GM12801 (cell line): Measurements from ENCODE around the gene SLC7A1.

ENCODE experiments used
- TF ChIP-seq, protein P1 (sequence below): IDR thresholded peaks from one replicate; pipeline ENCODE4 v1.5.1; 2011; ENCODE audit warnings: control low read depth; ENCODE audit not compliant: insufficient read length; ENCODE audit errors: extremely low read depth

The SLC7A1 gene

DNA sequence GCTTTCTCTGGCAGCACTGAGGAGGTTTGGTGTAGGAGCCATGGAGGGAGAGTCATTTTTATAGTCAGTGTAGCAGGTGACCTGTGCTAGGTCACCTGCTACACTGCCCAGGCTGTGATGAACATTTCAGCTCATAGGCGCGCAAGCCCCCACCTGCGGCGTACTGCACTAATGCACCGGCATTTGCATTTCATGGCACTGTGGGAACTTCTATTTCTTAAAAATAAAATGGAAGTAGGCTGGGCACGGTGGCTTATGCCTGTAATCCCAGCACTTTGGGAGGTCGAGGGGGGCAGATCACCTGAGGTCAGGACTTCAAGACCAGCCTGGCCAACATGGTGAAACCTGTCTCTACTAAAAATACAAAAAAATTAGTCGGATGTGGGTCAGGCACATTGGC lies 101.0 kb downstream of the SLC7A1 start:
- TF ChIP-seq, protein P1, sequence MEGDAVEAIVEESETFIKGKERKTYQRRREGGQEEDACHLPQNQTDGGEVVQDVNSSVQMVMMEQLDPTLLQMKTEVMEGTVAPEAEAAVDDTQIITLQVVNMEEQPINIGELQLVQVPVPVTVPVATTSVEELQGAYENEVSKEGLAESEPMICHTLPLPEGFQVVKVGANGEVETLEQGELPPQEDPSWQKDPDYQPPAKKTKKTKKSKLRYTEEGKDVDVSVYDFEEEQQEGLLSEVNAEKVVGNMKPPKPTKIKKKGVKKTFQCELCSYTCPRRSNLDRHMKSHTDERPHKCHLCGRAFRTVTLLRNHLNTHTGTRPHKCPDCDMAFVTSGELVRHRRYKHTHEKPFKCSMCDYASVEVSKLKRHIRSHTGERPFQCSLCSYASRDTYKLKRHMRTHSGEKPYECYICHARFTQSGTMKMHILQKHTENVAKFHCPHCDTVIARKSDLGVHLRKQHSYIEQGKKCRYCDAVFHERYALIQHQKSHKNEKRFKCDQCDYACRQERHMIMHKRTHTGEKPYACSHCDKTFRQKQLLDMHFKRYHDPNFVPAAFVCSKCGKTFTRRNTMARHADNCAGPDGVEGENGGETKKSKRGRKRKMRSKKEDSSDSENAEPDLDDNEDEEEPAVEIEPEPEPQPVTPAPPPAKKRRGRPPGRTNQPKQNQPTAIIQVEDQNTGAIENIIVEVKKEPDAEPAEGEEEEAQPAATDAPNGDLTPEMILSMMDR = no peak

DNA sequence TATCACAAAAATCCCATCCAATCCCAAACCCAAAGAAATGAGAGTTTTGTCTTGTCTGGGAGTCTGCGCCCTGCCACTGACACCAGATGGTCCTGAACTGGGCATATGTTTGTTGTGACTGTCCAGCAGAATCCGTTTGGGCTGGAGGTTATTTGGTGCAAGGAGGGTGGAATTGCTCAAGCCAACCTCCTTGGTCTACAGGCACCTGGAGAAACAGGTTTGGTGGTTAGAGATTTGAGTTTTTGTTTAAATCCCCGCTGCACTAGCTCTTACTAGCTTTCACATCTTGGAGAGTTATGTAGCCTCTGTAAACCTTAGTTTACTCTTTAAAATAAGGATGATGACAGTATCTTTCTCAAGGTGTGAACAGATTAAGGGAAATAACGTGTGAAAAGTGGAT lies 101.7 kb downstream of the SLC7A1 start:
- TF ChIP-seq, protein P1 = no peak

DNA sequence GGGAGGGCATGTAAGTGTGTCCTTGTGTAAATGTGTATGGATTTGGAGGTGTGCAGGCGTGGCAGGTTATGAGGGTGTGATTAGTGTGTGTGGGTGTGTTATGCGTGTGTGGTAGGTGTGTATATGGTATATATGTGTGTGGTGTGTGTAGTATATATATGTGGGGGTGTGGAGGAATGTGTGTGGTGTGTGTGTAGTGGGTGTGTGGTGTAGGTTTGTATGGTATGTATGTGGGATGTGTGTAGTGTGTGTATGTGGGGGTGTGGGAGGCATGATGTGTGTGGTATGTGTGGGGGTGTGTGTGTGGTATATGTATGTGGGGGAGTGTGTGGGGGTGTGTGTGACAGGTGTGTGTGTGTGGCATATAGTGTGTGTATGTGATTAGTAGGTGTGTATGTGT lies 104.2 kb downstream of the SLC7A1 start:
- TF ChIP-seq, protein P1 = no peak

DNA sequence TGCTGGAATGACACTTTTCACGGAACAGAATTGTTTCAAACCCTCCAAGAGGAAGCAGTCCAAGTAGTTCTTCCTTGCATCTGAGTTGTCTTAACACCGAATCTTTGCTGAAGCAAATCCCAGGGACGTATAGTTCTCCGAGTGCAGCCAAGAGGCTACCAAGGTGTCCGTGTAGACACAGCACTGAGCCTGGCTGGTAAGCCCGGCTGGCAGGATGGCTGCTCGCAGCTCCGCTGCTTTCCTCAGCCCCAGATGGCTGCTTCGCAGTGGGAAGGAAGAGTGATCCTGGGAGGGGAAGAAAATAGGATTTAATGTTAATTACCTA lies 105.0 kb downstream of the SLC7A1 start:
- TF ChIP-seq, protein P1 = no peak

DNA sequence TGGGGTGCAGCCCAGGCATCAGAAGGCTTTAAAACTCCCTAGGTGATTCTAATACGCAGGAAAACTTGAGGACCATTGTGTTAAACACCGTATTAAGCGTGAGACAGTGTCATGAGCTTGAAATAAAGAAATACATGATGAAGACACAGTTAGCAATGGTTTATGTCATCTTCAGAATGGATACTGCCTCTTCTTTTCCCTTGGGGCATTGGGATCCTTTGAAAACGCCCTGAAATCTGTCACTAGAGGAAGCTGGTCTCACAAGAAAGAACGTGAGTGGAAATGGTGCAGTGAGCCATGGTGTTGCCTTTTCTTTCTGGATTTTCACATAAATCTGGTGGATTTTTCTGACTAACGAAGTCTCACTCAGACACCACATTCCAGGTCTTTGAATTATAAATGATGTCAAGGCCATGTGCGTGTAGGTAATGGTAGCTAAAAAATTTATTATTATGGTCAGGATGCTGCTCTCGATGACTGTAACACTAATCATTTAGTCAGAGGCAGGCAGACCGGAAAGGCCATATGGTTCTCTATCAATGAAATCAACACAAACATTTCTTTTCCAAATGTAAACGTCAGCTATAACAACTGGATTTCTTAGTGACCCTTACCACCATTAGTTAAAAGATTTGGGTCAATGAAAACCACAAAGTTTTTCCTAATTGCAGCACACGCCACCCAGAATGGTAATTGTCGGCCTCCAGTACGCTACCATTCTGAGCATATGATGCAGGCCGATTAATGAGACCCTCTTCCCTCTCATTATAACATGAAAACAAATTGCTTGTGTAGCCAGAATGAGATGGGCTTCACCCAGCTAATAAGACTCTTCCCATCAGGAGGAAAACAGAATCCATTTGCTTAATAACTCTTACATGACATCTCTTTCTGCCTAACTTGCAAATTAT lies 105.6 kb downstream of the SLC7A1 start:
- TF ChIP-seq, protein P1 = no peak

DNA sequence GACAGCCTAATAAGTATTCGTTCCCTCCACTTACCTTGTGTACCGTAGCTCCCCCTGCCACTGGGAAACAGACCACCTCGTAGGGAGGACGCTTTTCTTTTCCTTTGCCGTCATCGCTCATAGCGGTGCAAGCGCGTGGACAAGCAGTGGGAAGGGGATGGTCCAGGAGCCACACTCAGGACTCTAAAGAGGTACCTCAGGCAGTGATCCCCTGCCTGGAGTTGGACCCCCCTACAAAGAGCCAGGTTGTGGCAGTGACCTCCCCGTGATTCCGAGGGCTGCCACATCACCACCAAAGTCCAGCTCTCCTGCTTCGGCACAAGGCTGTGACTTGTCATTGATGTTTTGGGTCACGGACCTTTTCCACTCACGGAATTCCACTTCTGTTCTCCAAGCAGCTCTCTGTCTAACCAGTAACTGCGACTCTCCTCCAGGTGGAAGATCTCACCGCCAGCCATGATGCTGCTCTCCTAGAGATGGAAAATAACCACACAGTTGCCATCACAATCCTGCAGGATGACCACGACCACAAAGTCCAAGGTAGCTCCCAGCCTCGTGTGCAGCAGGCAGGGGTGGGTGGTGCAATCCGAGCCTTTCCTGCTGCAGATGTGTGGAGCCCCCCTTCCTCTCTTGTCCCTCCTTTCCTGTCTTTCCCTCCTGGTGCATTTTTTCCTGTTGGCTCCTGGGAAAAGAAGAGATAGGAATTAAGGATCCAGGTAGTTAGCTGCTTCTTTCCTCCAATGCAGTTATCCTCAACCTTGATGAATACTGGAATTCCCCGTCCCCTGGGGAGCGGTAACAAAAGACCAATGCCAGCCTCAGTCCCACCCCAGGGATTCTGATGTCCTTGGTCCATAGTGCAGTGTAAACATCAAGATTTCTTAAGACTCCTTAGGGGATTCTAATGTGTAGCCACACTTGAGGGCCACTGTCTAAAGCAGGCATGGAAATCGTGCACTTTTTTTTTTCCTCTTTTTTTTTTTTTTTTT lies 107.7 kb downstream of the SLC7A1 start:
- TF ChIP-seq, protein P1 = no peak

DNA sequence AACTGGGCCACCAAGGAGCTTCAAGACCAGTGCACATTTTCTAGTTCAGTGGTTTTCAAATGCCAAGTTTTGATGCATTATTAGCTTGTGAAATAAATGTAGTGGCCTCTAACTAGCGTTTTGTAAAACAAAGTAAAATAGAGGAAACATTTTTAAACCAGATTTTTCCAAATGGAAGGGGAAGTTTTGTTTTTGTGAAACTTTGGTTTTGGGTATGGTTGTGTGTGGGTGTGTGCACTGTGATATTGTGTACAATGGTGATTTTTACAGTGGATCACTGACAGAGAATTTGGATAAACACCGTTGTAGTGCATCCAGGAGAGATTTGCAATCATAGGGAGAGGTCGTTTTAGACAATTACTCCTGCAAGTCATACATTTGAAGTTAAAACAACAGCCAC lies 108.9 kb downstream of the SLC7A1 start:
- TF ChIP-seq, protein P1 = no peak
